ENCODE measurements around the gene ATP1B1.

DNA sequence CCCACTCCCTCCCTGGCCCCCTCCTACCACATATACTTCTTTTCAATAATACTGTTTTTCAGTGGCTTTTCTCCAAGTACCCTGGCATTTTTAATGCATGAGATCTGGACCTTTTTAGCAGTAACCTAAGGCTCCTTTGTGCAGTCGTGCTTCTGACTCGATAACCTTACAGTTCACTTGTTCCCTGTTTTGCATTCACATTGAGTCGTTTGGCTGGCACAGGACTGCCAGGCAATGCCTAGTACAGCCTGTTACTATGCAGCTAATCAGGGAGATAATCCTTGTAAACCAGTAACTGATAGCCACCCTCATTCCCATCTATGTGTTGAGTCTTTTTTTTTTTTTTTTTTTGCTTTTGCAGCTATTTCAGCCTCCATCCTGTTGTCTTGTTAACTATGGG lies 3.7 kb downstream of the ATP1B1 start:
- TF ChIP-seq CREB1 (CRISPR knock-in tag; IDR thresholded peaks at IDR 0.05) = no peak
- TF ChIP-seq, protein P1, sequence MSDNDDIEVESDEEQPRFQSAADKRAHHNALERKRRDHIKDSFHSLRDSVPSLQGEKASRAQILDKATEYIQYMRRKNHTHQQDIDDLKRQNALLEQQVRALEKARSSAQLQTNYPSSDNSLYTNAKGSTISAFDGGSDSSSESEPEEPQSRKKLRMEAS (CRISPR knock-in tag; IDR thresholded peaks at IDR 0.05) = no peak

All from WTC11 (cell line).